Neural cell (in vitro differentiated cells): ENCODE measurements around the gene C1QTNF1. TPM values are rescaled to one million over a fixed set of nuclear protein-coding genes. Genes with fewer than 3 reads are reported as not detected.

Source experiments
- H2AFZ ChIP-seq: fragments of 200-600, 300-800 bp; sonication (generic), shearing (Covaris generic); 2 replicates; pipeline ENCODE4 v1.6.0; 2014; ENCODE audit warnings: low read depth, mild to moderate bottlenecking, antibody characterized with exemption, low read length, moderate library complexity
- H3F3A ChIP-seq: fragments of 200-600 bp; shearing (Covaris generic); 2 replicates; pipeline ENCODE4 v1.6.1; 2016; ENCODE audit warnings: mild to moderate bottlenecking, moderate library complexity, mixed read lengths, antibody characterized with exemption, low read length; ENCODE audit not compliant: insufficient read depth, poor library complexity, severe bottlenecking
- H3K27ac ChIP-seq: fragments of 200-600, 300-800 bp; sonication (generic), shearing (Covaris generic); 2 replicates; pipeline ENCODE4 v1.5.1; 2014; ENCODE audit warnings: mild to moderate bottlenecking, low read length, moderate library complexity
- H3K27me3 ChIP-seq: fragments of 300-800, 200-600 bp; sonication (generic), shearing (Covaris generic); 2 replicates; pipeline ENCODE4 v1.6.0; 2014; ENCODE audit warnings: mild to moderate bottlenecking, low read depth, low read length, moderate library complexity; ENCODE audit not compliant: insufficient read depth
- H3K36me3 ChIP-seq: fragments of 300-800, 200-600 bp; sonication (generic), shearing (Covaris generic); 2 replicates; pipeline ENCODE4 v1.5.1; 2014; ENCODE audit warnings: mild to moderate bottlenecking, antibody characterized with exemption, low read length, moderate library complexity; ENCODE audit not compliant: insufficient read depth
- H3K4me2 ChIP-seq: fragments of 300-800, 200-600 bp; sonication (generic), shearing (Covaris generic); 2 replicates; pipeline ENCODE4 v1.6.0; 2014; ENCODE audit warnings: mild to moderate bottlenecking, low read length
- H3K4me3 ChIP-seq: fragments of 300-800, 200-600 bp; sonication (generic), shearing (Covaris generic); 2 replicates; pipeline ENCODE4 v1.5.1; 2014; ENCODE audit warnings: mild to moderate bottlenecking, low read length, moderate library complexity
- H3K79me2 ChIP-seq: fragments of 200-600 bp; shearing (Covaris generic); replicated peaks from 2 replicates; pipeline ENCODE4 v1.6.0; 2014; ENCODE audit warnings: mild to moderate bottlenecking, low read length, moderate library complexity; ENCODE audit not compliant: insufficient read depth
- H3K9ac ChIP-seq: fragments of 300-800, 200-600 bp; sonication (generic), shearing (Covaris generic); 2 replicates; pipeline ENCODE4 v1.6.1; 2016; ENCODE audit warnings: mild to moderate bottlenecking, low read length, mixed read lengths
- H3K9me2 ChIP-seq: fragments of 200-600 bp; shearing (Covaris generic); 2 replicates; pipeline ENCODE4 v1.6.1; 2016; ENCODE audit warnings: mild to moderate bottlenecking, low read length, mixed read lengths; ENCODE audit not compliant: insufficient read depth
- H3K9me3 ChIP-seq: fragments of 200-600, 300-800 bp; sonication (generic), shearing (Covaris generic); 2 replicates; pipeline ENCODE4 v1.6.1; 2016; ENCODE audit warnings: mild to moderate bottlenecking, mixed run types, low read length, moderate library complexity, mixed read lengths
- H4K20me1 ChIP-seq: fragments of 200-600 bp; shearing (Covaris generic); 2 replicates; pipeline ENCODE4 v1.6.1; 2016; ENCODE audit warnings: mild to moderate bottlenecking, mixed run types; ENCODE audit not compliant: insufficient read depth
- EP300 ChIP-seq: fragments of 450-650 bp; conservative IDR thresholded peaks from 2 replicates; pipeline ENCODE4 v1.6.1; 2014; ENCODE audit warnings: antibody characterized with exemption, mild to moderate bottlenecking, moderate library complexity; ENCODE audit not compliant: poor library complexity, severe bottlenecking
- EZH2 ChIP-seq: fragments of 200-600, 300-800 bp; shearing (Covaris generic), sonication (generic); IDR thresholded peaks from 2 replicates; pipeline ENCODE4 v1.6.1; 2014; ENCODE audit warnings: antibody characterized with exemption, low read length, borderline replicate concordance, mild to moderate bottlenecking; ENCODE audit not compliant: insufficient read depth, poor library complexity, severe bottlenecking
- MXI1 ChIP-seq: fragments of 450-650 bp; conservative IDR thresholded peaks from 2 replicates; pipeline ENCODE4 v1.6.1; 2014; ENCODE audit warnings: antibody characterized with exemption, mild to moderate bottlenecking; ENCODE audit not compliant: poor library complexity, severe bottlenecking
- POLR2AphosphoS5 ChIP-seq: IDR thresholded peaks from 2 replicates; pipeline ENCODE4 v1.6.1; 2012
- RAD21 ChIP-seq: fragments of 450-650 bp; conservative IDR thresholded peaks from 2 replicates; pipeline ENCODE4 v1.6.1; 2014; ENCODE audit warnings: antibody characterized with exemption, mild to moderate bottlenecking, moderate library complexity
- SMC3 ChIP-seq: fragments of 450-650 bp; conservative IDR thresholded peaks from 2 replicates; pipeline ENCODE4 v1.6.1; 2014; ENCODE audit warnings: antibody characterized with exemption, mild to moderate bottlenecking, moderate library complexity; ENCODE audit not compliant: poor library complexity
- TAF1 ChIP-seq: IDR thresholded peaks from 2 replicates; pipeline ENCODE4 v1.6.1; 2012; ENCODE audit warnings: low read depth
- polyA plus RNA-seq: library from polyadenylated mRNA; depleted of rRNA; stranded (reverse); fragments of >200 nt; gene quantifications from 2 replicates; pipeline ENCODE4 v1.2.3, GENCODE V29; 2014
- TF ChIP-seq, protein P1 (sequence below): IDR thresholded peaks from 2 replicates; pipeline ENCODE4 v1.6.1; 2012; ENCODE audit warnings: borderline replicate concordance
- TF ChIP-seq, protein P2 (sequence below): fragments of 450-650 bp; IDR thresholded peaks from 2 replicates; pipeline ENCODE4 v1.5.1; 2014; ENCODE audit warnings: antibody characterized with exemption, mild to moderate bottlenecking, moderate library complexity; ENCODE audit not compliant: poor library complexity, severe bottlenecking

C1QTNF1 gene
- polyA plus RNA-seq, 1 donor from 2014 or later = 0.16 TPM

DNA sequence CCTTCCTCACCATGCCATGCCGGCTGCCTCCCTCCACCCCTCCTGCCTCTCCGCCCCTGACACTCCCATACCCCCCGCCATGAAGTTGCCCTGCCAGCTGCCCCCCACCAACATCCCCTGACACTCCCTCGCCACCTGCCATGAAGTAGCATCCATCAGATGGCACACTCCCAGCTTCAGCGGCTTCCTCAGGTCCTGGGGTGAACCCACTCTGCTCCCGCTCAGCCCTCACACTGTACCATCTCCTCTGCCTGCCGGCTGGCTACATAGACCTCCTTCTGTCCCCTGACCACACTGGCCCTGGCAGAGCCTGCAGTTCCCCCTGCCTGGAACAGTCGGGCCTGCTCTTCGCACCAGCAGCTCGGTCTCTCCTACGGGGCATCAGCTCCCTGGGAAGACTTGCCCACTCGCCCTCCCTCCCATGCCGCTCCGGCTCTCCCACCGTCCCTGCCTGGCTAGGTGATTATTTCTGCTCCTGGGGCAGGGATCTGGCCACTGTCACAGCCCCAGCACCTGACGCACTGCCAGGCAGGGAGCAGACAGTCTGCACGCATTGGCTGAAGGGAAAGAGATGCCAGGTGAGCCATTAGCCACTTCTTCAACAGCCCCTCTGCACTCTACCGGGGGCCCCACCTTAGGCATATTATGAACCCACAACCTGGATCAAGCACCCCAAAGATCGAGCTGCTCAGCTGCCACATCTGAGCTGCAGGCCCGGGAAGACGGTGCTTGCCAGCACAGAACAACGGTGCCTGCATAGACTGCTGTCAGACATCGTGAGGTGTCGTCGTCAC lies 23.4 kb upstream of the C1QTNF1 start:
- Histone ChIP-seq H3K36me3 (no peaks in the 10 kb centered on the region), H4K20me1 (no peaks in the 10 kb centered on the region), H3K4me3 (no peak overlapping the region), H3K9me3 (no peaks in the 10 kb centered on the region), H3F3A (no peaks in the 10 kb centered on the region), H3K27ac (no peak overlapping the region), H3K4me2 (no peak overlapping the region), H3K27me3 (no peaks in the 10 kb centered on the region), H2AFZ (no peak overlapping the region), H3K9ac (no peak overlapping the region), H3K79me2 (no peaks in the 10 kb centered on the region), H3K9me2 (no peaks in the 10 kb centered on the region)
- TF ChIP-seq POLR2AphosphoS5 (no peak), RAD21 (no peak), SMC3 (no peak), EZH2 (no peak), TAF1 (no peak), EP300 (no peak), MXI1 (no peak)
- TF ChIP-seq, protein P1, sequence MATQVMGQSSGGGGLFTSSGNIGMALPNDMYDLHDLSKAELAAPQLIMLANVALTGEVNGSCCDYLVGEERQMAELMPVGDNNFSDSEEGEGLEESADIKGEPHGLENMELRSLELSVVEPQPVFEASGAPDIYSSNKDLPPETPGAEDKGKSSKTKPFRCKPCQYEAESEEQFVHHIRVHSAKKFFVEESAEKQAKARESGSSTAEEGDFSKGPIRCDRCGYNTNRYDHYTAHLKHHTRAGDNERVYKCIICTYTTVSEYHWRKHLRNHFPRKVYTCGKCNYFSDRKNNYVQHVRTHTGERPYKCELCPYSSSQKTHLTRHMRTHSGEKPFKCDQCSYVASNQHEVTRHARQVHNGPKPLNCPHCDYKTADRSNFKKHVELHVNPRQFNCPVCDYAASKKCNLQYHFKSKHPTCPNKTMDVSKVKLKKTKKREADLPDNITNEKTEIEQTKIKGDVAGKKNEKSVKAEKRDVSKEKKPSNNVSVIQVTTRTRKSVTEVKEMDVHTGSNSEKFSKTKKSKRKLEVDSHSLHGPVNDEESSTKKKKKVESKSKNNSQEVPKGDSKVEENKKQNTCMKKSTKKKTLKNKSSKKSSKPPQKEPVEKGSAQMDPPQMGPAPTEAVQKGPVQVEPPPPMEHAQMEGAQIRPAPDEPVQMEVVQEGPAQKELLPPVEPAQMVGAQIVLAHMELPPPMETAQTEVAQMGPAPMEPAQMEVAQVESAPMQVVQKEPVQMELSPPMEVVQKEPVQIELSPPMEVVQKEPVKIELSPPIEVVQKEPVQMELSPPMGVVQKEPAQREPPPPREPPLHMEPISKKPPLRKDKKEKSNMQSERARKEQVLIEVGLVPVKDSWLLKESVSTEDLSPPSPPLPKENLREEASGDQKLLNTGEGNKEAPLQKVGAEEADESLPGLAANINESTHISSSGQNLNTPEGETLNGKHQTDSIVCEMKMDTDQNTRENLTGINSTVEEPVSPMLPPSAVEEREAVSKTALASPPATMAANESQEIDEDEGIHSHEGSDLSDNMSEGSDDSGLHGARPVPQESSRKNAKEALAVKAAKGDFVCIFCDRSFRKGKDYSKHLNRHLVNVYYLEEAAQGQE = no peak
- TF ChIP-seq, protein P2, sequence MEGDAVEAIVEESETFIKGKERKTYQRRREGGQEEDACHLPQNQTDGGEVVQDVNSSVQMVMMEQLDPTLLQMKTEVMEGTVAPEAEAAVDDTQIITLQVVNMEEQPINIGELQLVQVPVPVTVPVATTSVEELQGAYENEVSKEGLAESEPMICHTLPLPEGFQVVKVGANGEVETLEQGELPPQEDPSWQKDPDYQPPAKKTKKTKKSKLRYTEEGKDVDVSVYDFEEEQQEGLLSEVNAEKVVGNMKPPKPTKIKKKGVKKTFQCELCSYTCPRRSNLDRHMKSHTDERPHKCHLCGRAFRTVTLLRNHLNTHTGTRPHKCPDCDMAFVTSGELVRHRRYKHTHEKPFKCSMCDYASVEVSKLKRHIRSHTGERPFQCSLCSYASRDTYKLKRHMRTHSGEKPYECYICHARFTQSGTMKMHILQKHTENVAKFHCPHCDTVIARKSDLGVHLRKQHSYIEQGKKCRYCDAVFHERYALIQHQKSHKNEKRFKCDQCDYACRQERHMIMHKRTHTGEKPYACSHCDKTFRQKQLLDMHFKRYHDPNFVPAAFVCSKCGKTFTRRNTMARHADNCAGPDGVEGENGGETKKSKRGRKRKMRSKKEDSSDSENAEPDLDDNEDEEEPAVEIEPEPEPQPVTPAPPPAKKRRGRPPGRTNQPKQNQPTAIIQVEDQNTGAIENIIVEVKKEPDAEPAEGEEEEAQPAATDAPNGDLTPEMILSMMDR = no peak

DNA sequence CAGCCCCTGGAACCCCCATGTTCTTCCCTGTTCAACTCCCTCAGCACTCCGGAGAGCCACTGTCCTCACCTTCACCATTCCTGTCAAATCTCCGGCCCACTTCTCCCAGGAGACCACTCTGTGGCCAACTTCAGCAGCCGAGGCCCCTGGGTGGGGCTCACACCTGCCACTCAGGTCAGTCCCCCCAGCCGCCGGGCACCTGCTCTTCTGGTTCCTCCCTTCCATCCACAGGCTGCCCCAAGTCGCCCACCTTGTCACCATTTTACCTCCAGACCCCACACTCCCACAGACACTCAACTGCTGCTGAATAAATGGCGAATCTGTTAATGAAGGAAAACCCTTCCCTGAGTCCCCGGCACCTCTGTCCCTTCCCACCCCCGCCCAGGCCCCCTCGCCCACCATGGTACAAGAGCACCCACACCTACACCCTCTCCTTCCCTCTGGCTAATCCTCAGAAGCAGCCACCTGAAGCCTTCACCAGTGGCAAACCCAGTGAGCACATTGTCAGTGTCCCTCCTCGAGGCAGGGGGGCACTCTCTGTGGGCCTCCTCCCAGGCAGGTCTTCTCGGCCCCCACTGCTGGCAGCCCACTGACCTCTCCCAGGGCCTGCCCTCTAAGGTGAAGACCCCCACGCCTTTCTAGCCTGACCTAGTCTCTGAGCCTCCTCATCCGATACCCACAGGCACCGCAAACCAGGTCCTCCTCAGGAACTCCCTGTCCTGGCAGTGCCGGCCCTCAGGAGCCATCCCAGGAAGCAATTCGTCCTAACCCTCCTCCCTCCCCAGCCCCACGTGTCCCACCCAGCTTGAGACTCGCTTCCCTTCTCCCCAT lies 22.6 kb upstream of the C1QTNF1 start:
- TF ChIP-seq, protein P1 = no peak
- TF ChIP-seq TAF1 (no peak), SMC3 (no peak), MXI1 (no peak), POLR2AphosphoS5 (no peak), EZH2 (no peak), RAD21 (no peak), EP300 (no peak)
- TF ChIP-seq, protein P2 = no peak
- Histone ChIP-seq H3K79me2 (no peaks in the 10 kb centered on the region), H2AFZ (no peak overlapping the region), H3K4me2 (no peak overlapping the region), H3K9me3 (no peaks in the 10 kb centered on the region), H4K20me1 (no peaks in the 10 kb centered on the region), H3K27me3 (no peaks in the 10 kb centered on the region), H3F3A (no peaks in the 10 kb centered on the region), H3K27ac (no peak overlapping the region), H3K9ac (no peak overlapping the region), H3K9me2 (no peaks in the 10 kb centered on the region), H3K36me3 (no peaks in the 10 kb centered on the region), H3K4me3 (no peak overlapping the region)
